Mammary epithelial cell (primary cell): Measurements from ENCODE around the gene F9.

Experiments
- CTCF ChIP-seq, 2 donors: IDR thresholded peaks in 1 of 2; conservative IDR thresholded peaks in 1 of 2; 2 replicates each; pipeline ENCODE4 v1.5.1; 2011 to 2012; ENCODE audit warnings: inconsistent platforms in 2 of 2, low read length in 2 of 2, mild to moderate bottlenecking in 2 of 2, control low read depth in 1 of 2, low read depth in 1 of 2; ENCODE audit not compliant: insufficient read depth in 1 of 2; ENCODE audit errors: extremely low read depth in 1 of 2
- EZH2 ChIP-seq: IDR thresholded peaks from 2 replicates; pipeline ENCODE4 v1.6.1; 2012; ENCODE audit warnings: low read length, inconsistent platforms, borderline replicate concordance

GRCh38 chrX:139544591-139544990, 14.1 kb downstream of the F9 start:
- no peak for TF ChIP-seq CTCF (conservative IDR thresholded peaks at IDR 0.05 in 1 of 2, IDR thresholded peaks at IDR 0.05 in 1 of 2; ENCODE audit: extremely low read depth in 1 of 2, insufficient read depth in 1 of 2, low read depth in 1 of 2, low read length in 2 of 2)
- no peak for TF ChIP-seq EZH2
